DLD1 (cell line): ENCODE data around the gene CD7.

ENCODE experiments used
- in situ Hi-C: cut with HindIII; loops from 2 replicates; pipeline ENCODE4 v1.10.0; 2017; ENCODE audit warnings: low sequenced_read_pairs

CD7 gene

DNA sequence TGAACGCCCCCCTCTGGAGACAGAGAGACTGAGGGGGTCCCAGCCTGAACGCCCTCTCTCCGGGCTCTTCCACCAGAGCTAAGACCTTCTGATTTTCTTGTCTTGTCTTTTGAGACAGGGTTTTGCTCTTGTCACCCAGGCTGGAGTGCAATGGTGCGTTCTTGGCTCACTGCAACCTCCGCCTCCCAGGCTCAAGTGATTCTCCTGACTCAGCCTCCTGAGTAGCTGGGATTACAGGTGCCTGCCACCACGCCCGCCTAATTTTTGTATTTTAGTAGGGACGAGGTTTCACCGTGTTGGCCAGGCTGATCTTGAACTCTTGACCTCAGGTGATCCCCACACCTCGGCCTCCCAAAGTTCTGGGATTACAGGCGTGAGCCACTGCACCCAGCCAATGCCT is 30.6 kb upstream of the CD7 start:
- in situ Hi-C loops: loop anchor here (10.0 kb wide), 1 partner anchor 487 kb away; no protein-coding TSS in a partner anchor

DNA sequence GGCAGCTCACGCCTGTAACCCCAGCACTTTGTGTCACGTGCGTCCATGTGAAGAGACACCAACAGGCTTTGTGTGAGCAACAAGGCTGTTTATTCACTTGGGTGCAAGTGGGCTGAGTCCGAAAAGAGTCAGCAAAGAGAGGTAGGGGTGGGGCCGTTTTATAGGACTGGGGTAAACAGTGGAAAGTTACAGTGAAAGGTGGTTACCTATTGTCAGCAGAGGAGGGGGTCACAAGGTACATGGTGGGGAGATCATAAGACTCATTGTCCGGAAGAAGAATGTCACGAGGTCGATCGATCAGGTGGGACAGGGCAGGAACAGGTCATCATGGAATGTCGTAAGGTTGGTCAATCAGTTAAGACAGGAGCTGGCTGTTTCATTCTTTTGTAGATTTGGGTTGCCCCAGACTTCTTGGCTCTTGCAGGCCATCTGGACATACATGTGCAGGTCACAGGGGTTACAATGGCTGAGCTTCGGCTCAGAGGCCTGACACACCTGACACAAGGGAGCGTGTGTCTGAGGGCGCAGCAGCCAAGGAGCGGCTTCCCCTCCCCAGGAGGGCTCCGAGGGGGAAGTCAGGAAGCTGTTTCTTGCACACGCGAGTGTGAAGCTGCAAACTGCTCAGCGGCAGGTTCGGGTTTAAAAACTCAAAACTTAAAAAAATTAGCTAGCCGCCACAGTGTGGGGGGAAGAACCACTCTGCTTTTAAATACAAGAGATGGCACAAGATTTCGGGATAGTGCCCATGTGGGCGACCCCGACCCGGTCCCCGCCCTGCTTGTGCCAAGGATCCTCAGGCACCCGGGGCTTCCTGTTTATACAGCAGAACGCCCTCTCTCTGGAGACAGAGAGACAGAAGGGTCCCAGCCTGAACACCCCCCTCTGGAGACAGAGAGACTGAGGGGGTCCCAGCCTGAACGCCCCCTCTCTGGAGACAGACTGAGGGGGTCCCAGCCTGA is 29.2 kb upstream of the CD7 start:
- in situ Hi-C loops: loop anchor here (10.0 kb wide), 1 partner anchor 488 kb away; no protein-coding TSS in a partner anchor

DNA sequence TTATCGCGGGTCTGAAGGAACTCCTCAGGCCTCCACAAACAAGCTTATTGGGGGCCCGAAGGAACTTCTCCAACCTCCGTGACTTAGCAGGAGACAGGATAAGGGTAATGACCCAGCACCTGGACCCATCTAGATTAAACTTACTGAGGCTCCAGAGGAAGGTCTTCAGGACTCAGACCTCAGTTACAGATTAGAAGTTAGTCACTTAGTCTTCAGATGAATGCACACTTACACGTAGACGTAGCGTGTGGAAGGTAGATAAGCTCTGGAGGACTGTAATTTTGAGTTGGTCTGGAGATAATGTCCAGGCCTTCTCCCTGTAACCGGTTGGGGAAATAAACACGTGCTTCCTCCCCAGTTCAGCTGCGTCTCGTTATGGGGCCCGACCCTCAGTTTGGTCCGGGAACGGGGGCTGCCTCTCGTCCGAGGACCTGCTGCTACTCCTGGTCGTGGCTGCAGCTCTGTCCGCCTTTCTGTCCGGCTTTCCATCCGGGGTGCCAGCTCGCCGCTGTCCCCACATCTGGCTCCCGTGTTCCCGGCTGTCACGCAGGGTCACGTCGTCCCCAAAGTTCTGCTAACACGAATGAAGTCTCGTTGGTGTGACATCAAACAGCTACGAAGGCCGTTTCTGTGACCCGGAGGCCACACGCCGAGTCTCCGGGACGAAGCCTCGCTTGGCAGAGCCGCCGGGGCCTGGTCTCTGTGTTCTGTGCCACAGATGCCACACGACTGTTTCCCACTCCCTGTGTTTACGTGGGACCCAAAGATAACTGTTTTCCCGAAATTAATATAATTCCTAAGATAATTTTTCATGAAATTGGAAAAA is 28.0 kb upstream of the CD7 start:
- in situ Hi-C loops: loop anchor here (10.0 kb wide), 1 partner anchor 489 kb away; no protein-coding TSS in a partner anchor

DNA sequence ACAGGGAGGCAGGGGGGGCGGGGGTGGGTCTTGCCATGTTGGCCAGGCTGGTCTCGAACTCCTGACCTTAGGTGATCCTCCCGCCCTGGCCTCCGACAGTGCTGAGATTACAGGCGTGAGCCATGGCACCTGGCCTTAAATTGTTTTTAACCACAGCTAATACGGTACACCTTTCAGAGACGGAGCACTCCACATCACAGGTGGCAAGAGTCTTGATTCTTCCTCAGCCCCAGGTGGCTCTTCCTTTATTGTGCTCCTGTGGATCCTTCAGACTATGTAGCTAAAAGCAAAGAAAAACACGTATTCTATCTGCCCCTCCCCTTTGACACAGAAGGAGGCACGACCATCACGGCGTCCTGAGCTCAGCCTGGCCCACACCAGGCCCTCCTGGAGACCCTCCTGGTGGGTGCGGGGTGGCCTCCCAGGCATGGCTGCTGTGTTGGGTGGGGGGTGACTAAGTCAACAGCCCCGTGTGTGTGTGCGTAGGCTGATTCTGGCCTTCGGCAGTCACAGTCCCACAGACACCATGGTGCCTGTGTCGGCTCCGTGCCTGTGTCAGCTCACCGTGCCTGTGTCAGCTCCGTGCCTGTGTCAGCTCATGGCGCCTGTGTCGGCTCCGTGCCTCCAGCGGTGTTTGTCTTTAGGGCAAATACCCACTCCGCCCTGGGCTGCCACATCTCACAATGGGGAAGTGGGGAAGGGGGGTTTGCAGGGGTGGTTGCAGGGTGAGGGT is 26.9 kb upstream of the CD7 start:
- in situ Hi-C loops: loop anchor here (10.0 kb wide), 1 partner anchor 490 kb away; no protein-coding TSS in a partner anchor

DNA sequence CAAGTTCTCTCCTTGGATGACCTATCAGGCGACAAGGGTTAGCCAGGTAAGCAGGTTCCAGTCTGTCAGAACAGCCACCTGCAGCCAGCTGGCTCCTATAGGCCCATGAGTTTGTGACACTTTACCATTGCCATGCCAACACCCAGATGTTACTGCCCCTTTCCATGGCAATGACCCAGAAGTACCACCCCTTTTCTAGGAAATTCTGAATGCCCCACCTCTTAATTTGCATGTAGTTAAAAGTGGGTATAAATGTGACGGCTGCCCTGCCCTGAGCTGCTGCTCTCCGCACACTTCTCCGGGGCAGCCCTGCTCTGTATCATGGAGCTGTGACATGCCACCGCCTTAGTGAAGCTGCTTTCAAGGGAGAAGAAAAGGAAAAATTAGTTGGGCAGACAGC is 26.2 kb upstream of the CD7 start:
- in situ Hi-C loops: loop anchor here (10.0 kb wide), 1 partner anchor 491 kb away; no protein-coding TSS in a partner anchor

DNA sequence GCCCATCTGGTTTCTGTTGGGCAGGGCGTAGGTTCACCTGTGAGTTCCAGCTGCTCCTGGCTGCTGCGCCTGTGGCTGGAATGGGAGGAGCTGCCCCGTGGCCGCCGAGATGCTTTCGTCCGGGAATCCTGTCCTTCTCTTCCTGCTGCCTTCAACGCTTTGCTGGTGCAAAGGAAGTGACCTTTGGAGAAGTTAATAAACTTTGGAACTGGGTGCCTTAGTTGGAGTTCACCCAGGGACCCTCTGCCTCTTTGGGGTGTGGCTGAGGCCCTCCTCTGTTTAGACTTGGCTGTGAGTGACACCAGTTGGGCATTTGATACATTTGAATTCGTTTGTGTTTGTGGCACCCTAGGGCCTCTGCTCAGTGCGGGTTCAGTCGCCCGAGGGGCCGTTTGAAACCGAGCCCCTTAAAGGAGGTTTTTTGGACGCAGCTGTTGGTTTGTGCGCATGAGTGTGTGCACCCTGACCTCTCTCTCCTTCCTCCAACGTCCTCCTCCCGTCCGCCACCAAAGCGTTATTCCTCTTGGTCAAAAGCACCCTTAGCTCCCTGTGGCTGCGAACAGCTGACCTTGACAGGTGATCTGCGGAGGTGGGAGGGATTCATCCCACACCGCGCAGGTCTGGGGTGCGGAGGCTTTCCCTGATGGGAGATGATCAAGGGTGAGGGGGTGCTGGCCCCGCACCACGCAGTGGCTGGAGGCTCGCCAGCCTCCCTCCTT is 25.1 kb upstream of the CD7 start:
- in situ Hi-C loops: loop anchor here (10.0 kb wide), 1 partner anchor 492 kb away; no protein-coding TSS in a partner anchor

DNA sequence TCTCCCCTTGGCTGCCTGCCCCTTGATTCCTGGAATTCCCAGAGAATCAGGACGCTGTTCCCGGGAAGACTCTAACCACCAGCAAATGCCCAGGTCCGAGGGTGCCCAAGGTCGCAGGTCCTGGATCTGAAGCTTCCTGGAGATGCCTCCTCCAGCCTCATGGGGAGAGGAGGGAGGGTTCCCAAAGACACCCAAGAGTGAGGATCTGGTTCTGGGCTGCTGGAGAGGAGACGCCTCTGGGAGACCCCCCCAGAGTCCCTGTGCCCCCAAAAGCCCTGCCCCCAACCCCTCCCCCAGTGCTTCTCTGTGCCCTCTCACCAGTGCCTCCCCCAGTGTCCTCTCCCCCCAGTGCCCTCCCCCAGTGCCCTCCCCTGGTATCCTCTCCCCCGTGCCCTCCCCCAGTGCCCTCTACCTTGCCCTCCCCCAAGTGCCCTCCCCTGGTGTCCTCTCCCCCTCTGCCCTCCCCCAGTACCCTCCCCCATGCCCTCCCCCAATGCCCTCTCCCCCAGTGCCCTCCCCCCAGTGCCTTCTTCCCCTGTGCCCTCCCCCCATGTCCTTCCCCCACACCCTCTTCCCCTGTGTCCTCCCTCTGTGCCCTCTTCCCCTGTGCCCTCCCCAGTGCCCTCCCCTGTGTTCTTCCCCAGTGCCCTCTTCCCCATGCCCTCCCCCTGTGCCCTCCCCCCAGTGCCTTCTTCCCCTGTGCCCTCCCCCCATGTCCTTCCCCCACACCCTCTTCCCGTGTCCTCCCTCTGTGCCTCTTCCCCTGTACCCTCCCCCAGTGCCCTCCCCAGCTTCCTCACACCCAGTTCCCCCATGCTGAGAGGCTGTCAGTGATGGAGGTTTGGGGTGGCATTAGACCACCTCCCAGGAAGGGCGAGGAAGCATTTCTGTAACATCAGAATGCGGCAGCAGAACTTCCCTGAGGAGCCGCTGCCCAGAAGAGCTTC is 22.5 kb upstream of the CD7 start:
- in situ Hi-C loops: loop anchor here (10.0 kb wide), 1 partner anchor 495 kb away; no protein-coding TSS in a partner anchor

DNA sequence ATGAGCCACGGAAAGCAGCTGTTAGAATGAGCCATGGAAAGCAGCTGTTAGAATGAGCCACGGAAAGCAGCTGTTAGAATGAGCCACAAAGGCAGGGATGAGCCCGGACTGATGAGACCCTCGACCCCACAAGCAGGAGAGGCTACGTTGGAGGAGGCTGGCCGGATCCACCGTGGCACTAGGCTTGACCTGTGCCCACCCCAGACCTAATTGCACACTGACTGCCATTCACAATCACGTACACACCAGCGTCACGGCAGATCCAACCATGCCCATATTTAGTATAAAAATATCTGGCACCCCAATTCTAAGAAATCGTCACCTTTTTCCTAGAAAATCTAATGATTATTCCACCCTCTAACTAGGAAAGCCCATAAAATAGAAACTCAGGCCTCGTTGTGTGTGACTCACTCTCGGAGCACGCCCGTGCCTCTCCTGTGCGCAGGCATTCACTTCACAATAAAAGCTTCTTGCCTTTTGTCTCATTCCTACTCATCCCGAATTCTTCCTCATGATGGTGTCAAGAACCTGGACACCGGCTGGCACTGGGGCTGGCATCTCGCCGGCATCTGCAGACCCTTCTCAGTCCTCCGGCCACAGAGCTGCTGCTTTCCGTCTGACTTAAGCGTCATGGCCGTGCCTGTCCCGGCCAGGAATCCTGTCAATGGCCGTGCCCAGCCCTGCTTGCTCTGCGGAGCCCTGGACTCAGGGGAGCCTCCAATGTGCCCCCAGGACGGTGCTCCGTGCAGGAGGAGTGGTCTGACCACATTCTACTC is 21.6 kb upstream of the CD7 start:
- in situ Hi-C loops: no loop called here

DNA sequence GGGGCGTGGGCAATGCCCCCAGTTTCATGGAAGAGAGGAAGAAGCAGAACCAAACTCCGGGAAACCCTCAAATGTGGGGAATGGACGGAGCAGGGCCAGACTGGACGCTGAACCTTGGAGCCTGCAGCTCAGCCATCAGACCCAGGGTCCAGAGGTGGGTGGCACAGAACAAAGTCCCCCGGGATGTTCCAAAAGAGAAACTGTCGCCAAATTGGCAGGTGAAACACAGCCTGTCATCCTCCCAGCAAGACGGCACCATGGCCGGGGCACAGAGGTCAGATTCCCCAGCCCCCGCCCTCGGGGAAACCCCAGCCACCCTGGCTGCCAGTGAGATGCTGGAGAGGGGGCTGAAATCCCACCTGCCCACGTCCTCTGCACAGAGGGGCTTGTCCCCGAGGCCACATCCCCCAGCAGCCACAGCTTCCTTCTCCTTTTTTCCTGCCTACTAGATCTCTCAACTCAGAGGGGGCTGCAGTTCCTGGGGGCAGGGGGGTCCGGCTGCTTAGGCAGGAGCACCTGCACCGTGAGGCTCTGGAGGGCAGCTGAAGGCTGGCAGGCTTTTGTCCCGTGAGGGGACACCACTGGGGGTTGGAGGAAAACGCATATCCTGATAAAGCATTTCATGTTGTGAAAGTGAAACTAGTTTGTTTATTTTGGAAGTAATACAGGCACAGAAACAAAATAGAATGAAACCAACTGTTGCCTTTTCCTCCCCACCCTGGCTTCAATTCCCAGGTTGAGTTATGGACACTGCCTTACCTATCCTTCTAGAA is 17.4 kb upstream of the CD7 start:
- in situ Hi-C loops: no loop called here

DNA sequence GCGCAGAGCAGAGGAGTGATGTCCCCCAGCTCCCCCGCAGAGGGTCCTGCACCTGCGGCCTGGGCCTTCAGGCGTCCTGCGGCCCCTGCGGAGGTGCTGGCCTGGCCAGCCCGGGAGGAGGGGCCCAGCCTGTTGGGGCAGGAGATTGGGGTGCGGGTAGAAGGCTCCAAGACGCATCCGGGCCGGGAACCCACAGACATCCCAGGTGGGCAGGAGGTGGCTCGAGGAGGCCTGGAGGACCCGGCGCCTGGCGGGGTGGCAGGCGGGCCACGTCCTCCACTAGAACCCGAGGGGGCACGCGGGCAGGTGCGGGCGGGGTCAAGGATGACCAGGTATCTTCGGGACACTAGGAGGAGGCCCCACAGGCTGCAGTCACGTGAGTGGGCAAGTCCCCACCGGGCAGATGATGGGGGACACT is 16.8 kb upstream of the CD7 start:
- in situ Hi-C loops: no loop called here

DNA sequence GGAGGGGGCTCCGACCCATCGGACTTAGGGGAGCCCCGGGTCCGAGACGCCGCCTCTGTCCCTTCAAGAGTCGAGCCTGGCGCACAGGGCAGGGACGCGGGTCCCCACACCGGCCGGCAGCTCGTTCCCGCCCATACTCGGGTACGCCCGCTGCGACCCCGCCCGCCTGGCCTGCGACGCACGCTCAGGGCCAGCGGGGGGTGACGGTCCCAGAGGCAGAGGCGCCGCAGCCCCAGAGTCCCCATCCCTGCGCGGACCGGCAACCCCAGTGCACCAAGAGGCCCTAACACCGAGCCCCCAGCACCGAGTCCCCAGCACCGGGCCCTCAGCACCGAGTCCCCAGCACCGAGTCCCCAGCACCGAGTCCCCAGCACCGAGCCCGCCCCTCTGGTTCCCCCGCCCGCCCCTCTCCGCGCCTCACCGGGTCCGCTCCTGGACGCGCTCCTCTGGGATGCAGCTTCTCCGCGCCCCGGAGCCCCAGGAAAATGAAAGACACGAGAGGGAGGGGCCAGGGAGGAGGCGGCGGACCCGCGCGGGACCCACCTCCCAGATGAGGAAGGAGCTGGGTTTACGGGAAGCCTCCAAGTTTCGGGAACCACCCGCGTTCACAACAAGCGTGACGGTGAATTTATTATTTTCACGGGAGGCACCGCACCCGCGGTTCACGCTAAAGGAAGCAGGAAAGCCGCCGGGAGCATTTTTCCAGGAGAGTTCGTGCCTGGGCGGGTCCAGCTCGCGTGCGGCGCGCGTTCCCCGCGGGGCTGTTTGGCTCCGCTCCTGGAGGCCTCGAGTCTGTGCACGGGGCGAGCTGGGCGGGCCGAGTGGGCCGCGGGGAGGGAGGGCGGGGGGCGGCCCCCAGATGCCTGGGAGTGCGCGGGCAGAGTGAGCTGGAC is 16.1 kb upstream of the CD7 start, which contains the start of gene SECTM1:
TSS of gene SECTM1 (minus strand) at position 488 of the 893 bp plus-strand sequence. CDS start 6,526 bp downstream, outside the sequence.
- in situ Hi-C loops: no loop called here

DNA sequence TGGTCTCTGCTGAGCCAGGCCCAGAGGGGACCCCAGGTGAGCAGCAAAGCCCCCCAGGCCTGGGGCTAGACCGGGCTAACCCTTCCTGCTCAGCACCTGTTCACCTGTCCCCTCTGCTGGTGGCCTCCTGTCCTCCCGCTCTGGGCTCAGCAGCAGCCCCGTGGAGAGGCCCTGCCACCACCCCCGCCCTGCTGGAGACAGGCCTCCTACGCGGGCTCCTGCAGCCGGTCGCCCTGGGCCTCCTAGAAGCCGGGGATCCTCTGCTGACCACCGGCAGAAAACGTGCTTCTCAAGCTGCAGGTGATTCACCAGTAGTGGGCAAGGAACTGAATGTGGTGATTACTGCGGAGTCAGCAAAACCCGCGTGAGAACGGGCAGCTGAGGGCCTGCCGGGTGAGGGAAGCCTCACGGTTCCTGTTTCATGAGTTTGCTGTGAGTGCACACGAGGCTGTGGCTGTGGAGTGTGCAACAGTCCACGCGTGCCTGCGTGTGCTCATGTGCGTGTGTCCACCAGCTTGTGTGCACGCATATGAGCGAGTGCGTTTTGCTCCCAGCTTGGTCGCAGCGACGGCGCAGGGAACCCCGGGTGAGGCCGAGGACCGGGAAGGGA is 15.4 kb upstream of the CD7 start:
- in situ Hi-C loops: no loop called here

DNA sequence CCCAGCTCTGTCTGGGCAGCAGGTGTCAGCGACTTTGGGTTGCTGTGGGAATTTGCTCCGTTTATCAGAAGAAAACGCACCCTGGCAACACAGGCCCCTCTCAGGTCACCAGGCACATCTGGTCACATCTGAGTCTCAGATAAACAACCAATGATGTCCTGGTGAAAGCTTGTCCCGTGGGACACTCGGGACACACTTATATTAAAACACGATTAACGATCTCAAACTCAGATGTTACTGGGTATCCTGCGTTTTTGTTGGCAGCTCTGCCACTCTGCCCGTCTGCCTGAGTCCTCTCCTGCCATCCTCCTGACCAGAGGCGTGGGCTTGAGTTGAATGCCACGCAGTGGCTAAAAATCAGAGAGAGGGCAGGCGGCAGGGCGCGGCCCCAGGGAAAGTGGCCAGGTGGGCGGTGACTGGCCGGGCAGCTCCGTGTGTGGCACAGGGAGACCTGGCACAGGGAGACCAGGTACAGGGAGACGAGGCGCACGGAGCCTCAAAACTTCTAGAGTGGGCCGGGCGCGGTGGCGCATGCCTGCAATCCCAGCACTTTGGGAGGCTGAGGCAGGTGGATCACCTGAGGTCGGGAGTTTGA is 14.0 kb upstream of the CD7 start:
- in situ Hi-C loops: no loop called here

DNA sequence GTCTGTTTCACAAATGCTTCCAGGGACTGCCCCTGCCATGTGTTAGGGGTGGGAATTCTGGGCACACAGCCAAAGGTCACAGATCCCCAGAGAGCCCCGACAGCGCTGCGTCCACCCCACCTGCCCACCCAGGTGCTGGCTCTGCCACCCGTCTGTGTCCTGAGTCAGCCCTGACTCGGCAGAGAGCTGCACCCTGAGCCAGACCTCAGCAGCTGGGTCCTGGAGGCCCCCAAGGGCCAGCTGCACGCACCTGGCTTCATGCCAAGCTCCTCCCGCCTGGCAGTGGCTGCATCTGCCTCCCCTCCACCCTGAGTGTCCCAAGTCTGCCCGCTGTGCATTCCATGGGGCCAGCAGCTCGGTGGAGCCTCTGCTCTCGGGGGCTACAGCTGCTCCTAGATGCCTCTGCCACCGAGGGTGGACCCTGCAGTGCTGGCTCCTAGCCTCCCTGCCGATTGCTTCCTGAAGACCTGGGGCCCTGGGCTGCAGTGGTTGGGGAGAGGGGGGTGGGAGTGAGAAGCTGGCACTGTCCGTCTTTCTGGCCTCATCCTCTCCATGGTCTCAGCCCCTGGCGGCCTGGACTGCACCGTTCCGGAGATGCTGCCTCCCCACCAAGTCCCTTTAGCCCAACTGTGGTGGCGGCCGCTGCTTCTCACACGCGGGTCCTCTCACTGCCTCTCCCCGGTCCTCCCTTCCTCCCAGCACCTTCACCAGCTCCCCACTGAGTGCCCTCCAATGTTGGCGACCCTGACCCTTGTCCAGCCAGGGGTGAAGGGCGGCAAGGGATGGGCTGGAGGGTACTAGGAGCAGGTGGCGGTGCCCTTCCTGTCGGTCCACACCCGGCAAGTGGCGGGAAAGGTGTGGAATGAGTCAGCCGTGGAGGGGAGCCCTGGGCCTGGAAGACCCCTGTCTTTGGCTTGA is 13.2 kb upstream of the CD7 start:
- in situ Hi-C loops: no loop called here
